ENCODE measurements around the gene SLN.

DNA sequence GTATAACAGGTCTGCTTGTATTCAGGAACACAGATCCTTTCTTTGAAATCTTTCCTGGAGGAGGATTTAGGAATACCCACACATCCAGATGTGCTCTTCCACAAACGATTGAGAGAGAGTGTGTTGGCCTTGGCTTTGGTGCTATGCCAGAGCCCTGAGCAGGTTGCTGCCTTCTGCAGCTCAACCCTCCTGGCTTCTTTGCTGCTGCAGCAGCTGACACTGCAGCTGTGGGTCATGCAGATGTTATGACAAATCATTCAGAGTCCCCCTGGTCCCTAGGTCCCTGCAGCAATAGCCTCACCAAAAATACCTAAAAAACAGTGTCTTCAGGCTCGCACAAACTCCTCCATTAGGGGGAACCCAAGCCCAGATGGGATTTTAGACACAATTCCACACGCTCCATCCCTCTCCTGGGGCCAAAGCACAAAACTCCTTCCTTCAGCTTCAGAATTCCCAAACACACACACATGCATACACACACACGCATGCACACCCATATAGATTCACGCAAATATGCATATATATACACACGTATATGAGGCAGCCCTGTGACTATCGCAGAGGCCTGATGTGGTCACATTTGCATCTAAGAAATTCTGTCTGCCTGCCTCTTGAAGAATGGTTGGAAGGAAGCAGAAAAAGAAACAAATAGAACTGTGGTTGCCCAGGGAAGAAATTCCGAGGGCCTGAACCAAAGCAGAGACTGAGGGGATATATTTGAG lies 35.4 kb downstream of the SLN start:
- TF ChIP-seq, protein P1, sequence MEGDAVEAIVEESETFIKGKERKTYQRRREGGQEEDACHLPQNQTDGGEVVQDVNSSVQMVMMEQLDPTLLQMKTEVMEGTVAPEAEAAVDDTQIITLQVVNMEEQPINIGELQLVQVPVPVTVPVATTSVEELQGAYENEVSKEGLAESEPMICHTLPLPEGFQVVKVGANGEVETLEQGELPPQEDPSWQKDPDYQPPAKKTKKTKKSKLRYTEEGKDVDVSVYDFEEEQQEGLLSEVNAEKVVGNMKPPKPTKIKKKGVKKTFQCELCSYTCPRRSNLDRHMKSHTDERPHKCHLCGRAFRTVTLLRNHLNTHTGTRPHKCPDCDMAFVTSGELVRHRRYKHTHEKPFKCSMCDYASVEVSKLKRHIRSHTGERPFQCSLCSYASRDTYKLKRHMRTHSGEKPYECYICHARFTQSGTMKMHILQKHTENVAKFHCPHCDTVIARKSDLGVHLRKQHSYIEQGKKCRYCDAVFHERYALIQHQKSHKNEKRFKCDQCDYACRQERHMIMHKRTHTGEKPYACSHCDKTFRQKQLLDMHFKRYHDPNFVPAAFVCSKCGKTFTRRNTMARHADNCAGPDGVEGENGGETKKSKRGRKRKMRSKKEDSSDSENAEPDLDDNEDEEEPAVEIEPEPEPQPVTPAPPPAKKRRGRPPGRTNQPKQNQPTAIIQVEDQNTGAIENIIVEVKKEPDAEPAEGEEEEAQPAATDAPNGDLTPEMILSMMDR (IDR thresholded peaks at IDR 0.05; ENCODE audit: extremely low read depth in 1 of 2, insufficient read depth in 1 of 2, low read depth in 1 of 2, low read length in 2 of 2) = no peak
- no peak for TF ChIP-seq EZH2 (IDR thresholded peaks at IDR 0.05; ENCODE audit: borderline replicate concordance, low read depth, low read length, severe bottlenecking)

Data from endothelial cell of umbilical vein (primary cell).